ENCODE data around the gene AKT2. TPM values are rescaled to one million over a fixed set of nuclear protein-coding genes. Genes with fewer than 3 reads are reported as not detected.

Gene AKT2
- polyA plus RNA-seq, 1 donor from 2014 or later = 131 TPM

- H3K4me2 ChIP-seq (ENCODE audit: low read length) = no peak overlapping the region
- no peaks in the 10 kb centered on the region for H3K27me3 ChIP-seq (ENCODE audit: insufficient read depth, low read depth, low read length)
- no peaks in the 10 kb centered on the region for H3K9me3 ChIP-seq (ENCODE audit: low read length)
- no peaks in the 10 kb centered on the region for H3K9me2 ChIP-seq (ENCODE audit: insufficient read depth, low read length)
- no peaks in the 10 kb centered on the region for H3K36me3 ChIP-seq (ENCODE audit: insufficient read depth, low read length)
- H3F3A ChIP-seq (ENCODE audit: insufficient read depth, low read length, poor library complexity, severe bottlenecking) = no peaks in the 10 kb centered on the region
- no peaks in the 10 kb centered on the region for H4K20me1 ChIP-seq (ENCODE audit: insufficient read depth)
- no peaks in the 10 kb centered on the region for H3K79me2 ChIP-seq (replicated peaks; ENCODE audit: insufficient read depth, low read length)
- H3K27ac ChIP-seq (ENCODE audit: low read length) = no peak overlapping the region
- H2AFZ ChIP-seq (ENCODE audit: low read depth, low read length) = no peak overlapping the region
- H3K4me3 ChIP-seq (ENCODE audit: low read length) = no peak overlapping the region
- no peak overlapping the region for H3K9ac ChIP-seq (ENCODE audit: low read length)
- TF ChIP-seq TAF1 (IDR thresholded peaks at IDR 0.05; ENCODE audit: low read depth) (no peak), MXI1 (conservative IDR thresholded peaks at IDR 0.05; ENCODE audit: poor library complexity, severe bottlenecking) (no peak), EZH2 (IDR thresholded peaks at IDR 0.05; ENCODE audit: borderline replicate concordance, insufficient read depth, low read length, poor library complexity, severe bottlenecking) (no peak), SMC3 (conservative IDR thresholded peaks at IDR 0.05; ENCODE audit: poor library complexity) (no peak), CTCF (IDR thresholded peaks at IDR 0.05; ENCODE audit: poor library complexity, severe bottlenecking) (no peak), POLR2AphosphoS5 (IDR thresholded peaks at IDR 0.05) (no peak), EP300 (conservative IDR thresholded peaks at IDR 0.05; ENCODE audit: poor library complexity, severe bottlenecking) (no peak), RAD21 (conservative IDR thresholded peaks at IDR 0.05) (no peak)
Measured at GRCh38 chr19:40252395-40252794, 32.8 kb downstream of the AKT2 start.

- no peaks in the 10 kb centered on the region for H4K20me1 ChIP-seq (ENCODE audit: insufficient read depth)
- no peaks in the 10 kb centered on the region for H3K36me3 ChIP-seq (ENCODE audit: insufficient read depth, low read length)
- H2AFZ ChIP-seq (ENCODE audit: low read depth, low read length) = no peak overlapping the region
- H3K4me3 ChIP-seq (ENCODE audit: low read length) = no peak overlapping the region
- no peak for TF ChIP-seq TAF1 (IDR thresholded peaks at IDR 0.05; ENCODE audit: low read depth)
- TF ChIP-seq EZH2 (IDR thresholded peaks at IDR 0.05; ENCODE audit: borderline replicate concordance, insufficient read depth, low read length, poor library complexity, severe bottlenecking) = no peak
- TF ChIP-seq RAD21 (conservative IDR thresholded peaks at IDR 0.05) = no peak
- TF ChIP-seq POLR2AphosphoS5 (IDR thresholded peaks at IDR 0.05) = no peak
- no peak for TF ChIP-seq REST (IDR thresholded peaks at IDR 0.05; ENCODE audit: borderline replicate concordance)
- TF ChIP-seq SMC3 (conservative IDR thresholded peaks at IDR 0.05; ENCODE audit: poor library complexity) = no peak
- TF ChIP-seq CTCF (IDR thresholded peaks at IDR 0.05; ENCODE audit: poor library complexity, severe bottlenecking) = no peak
- no peak for TF ChIP-seq EP300 (conservative IDR thresholded peaks at IDR 0.05; ENCODE audit: poor library complexity, severe bottlenecking)
- no peak for TF ChIP-seq MXI1 (conservative IDR thresholded peaks at IDR 0.05; ENCODE audit: poor library complexity, severe bottlenecking)
- no peaks in the 10 kb centered on the region for H3K79me2 ChIP-seq (replicated peaks; ENCODE audit: insufficient read depth, low read length)
- H3K9me2 ChIP-seq (ENCODE audit: insufficient read depth, low read length) = no peaks in the 10 kb centered on the region
- no peak overlapping the region for H3K9ac ChIP-seq (ENCODE audit: low read length)
- H3K27ac ChIP-seq (ENCODE audit: low read length) = no peak overlapping the region
- H3K9me3 ChIP-seq (ENCODE audit: low read length) = no peaks in the 10 kb centered on the region
- no peaks in the 10 kb centered on the region for H3K27me3 ChIP-seq (ENCODE audit: insufficient read depth, low read depth, low read length)
- H3F3A ChIP-seq (ENCODE audit: insufficient read depth, low read length, poor library complexity, severe bottlenecking) = no peaks in the 10 kb centered on the region
- H3K4me2 ChIP-seq (ENCODE audit: low read length) = no peak overlapping the region
Measured at GRCh38 chr19:40251991-40252390, 33.2 kb downstream of the AKT2 start.

Data from neural cell (in vitro differentiated cells).